Mammary epithelial cell (primary cell): ENCODE measurements around the gene DDX19B.
"Not testable (repeated sequence)": the region's sequence is repeated elsewhere in the genome, so short reads cannot be mapped to it uniquely, and the experiment has no call there.

Experiments used
- CTCF ChIP-seq, 2 donors: IDR thresholded peaks in 1 of 2; conservative IDR thresholded peaks in 1 of 2; 2 replicates each; pipeline ENCODE4 v1.5.1; 2011 to 2012; ENCODE audit warnings: inconsistent platforms in 2 of 2, low read length in 2 of 2, mild to moderate bottlenecking in 2 of 2, control low read depth in 1 of 2, low read depth in 1 of 2; ENCODE audit not compliant: insufficient read depth in 1 of 2; ENCODE audit errors: extremely low read depth in 1 of 2
- EZH2 ChIP-seq: IDR thresholded peaks from 2 replicates; pipeline ENCODE4 v1.6.1; 2012; ENCODE audit warnings: low read length, inconsistent platforms, borderline replicate concordance

- TF ChIP-seq CTCF (conservative IDR thresholded peaks at IDR 0.05 in 1 of 2, IDR thresholded peaks at IDR 0.05 in 1 of 2; ENCODE audit: extremely low read depth in 1 of 2, insufficient read depth in 1 of 2, low read depth in 1 of 2, low read length in 2 of 2); EZH2: not testable (repeated sequence)
These were observed 33.7 kb downstream of the DDX19B start for GRCh38 chr16:70332728-70333127.
